Transverse colon (tissue), 4 donors: ENCODE data around the gene BDKRB2.

Experiments used
- CTCF ChIP-seq, 5 experiments: fragments of 200-600 bp in 3 of 5; fragments of 450-650 bp in 2 of 5; sonication (generic) in 3 of 5; IDR thresholded peaks; 1 replicate in 2 of 5; 2 replicates in 3 of 5; pipeline ENCODE4 v1.5.1; 2016 to 2017; ENCODE audit warnings: antibody characterized with exemption in 5 of 5, inconsistent platforms in 3 of 5, mild to moderate bottlenecking in 2 of 5, moderate library complexity in 1 of 5
- POLR2A ChIP-seq: fragments of 450-650 bp; IDR thresholded peaks from one replicate; pipeline ENCODE4 v1.6.1; 2016; ENCODE audit warnings: antibody characterized with exemption, mild to moderate bottlenecking, moderate library complexity
- POLR2AphosphoS5 ChIP-seq, 3 donors: sonication (generic); formaldehyde crosslinking; IDR thresholded peaks; one replicate each; pipeline ENCODE4 v1.6.1; 2016; ENCODE audit warnings: antibody characterized with exemption in 3 of 3

GRCh38 chr14:96267336-96267735 is 62.7 kb downstream of the BDKRB2 start:
- TF ChIP-seq POLR2AphosphoS5 (IDR thresholded peaks at IDR 0.05): no peak
- TF ChIP-seq CTCF (IDR thresholded peaks at IDR 0.05): no peak
- no peak for TF ChIP-seq POLR2A
